GM23338 (cell line): ENCODE measurements around the gene CCNL1. TPM values are rescaled to one million over a fixed set of nuclear protein-coding genes. Genes with fewer than 3 reads are reported as not detected.

ENCODE experiments used
- ATAC-seq: fragments of 200-7000 bp; cut with Tn5 transposase; 3 replicates; pipeline ENCODE4 v1.9.1; 2020
- DNase-seq: peaks from one replicate; pipeline ENCODE4 v3.0.0-alpha.2; 2015; ENCODE audit warnings: low spot score
- H2AFZ ChIP-seq: fragments of 200-600 bp; sonication (generic); 2 replicates; pipeline ENCODE4 v1.8.0; 2016; ENCODE audit warnings: antibody characterized with exemption, mild to moderate bottlenecking, moderate library complexity
- H3F3A ChIP-seq: fragments of 200-600 bp; sonication (generic); replicated peaks from 2 replicates; pipeline ENCODE4 v1.8.0; 2017; ENCODE audit warnings: antibody characterized with exemption, mixed run types, low read depth
- H3K27ac ChIP-seq: fragments of 200-600 bp; sonication (generic); 2 replicates; pipeline ENCODE4 v1.6.1; 2016; ENCODE audit warnings: low read depth
- H3K27me3 ChIP-seq: fragments of 200-600 bp; sonication (generic); 2 replicates; pipeline ENCODE4 v1.8.0; 2016; ENCODE audit warnings: mild to moderate bottlenecking, mixed run types, moderate library complexity; ENCODE audit not compliant: insufficient read depth
- H3K36me3 ChIP-seq: fragments of 200-600 bp; sonication (generic); 2 replicates; pipeline ENCODE4 v1.8.0; 2016; ENCODE audit warnings: mild to moderate bottlenecking; ENCODE audit not compliant: insufficient read depth
- H3K4me1 ChIP-seq: fragments of 200-600 bp; sonication (generic); 2 replicates; pipeline ENCODE4 v1.8.0; 2016; ENCODE audit warnings: mild to moderate bottlenecking, moderate library complexity; ENCODE audit not compliant: insufficient read depth
- H3K4me2 ChIP-seq: fragments of 200-600 bp; sonication (generic); 2 replicates; pipeline ENCODE4 v1.7.1; 2017; ENCODE audit warnings: mixed run types
- H3K4me3 ChIP-seq: fragments of 200-600 bp; sonication (generic); 2 replicates; pipeline ENCODE4 v1.6.1; 2016; ENCODE audit warnings: mixed run types
- H3K79me2 ChIP-seq: fragments of 200-600 bp; sonication (generic); replicated peaks from 2 replicates; pipeline ENCODE4 v1.8.0; 2017; ENCODE audit warnings: mild to moderate bottlenecking; ENCODE audit not compliant: insufficient read depth
- H3K9me2 ChIP-seq: fragments of 200-600 bp; sonication (generic); 2 replicates; pipeline ENCODE4 v1.8.0; 2017; ENCODE audit not compliant: insufficient read depth
- H4K20me1 ChIP-seq: fragments of 200-600 bp; sonication (generic); replicated peaks from 2 replicates; pipeline ENCODE4 v1.8.0; 2017; ENCODE audit warnings: mild to moderate bottlenecking; ENCODE audit not compliant: insufficient read depth
- H3K27ac Mint-ChIP-seq: 2 replicates; pipeline ENCODE4 v1.8.0; 2020; ENCODE audit warnings: inconsistent platforms, mild to moderate bottlenecking, moderate library complexity, mixed read lengths
- H3K27me3 Mint-ChIP-seq: 3 replicates; pipeline ENCODE4 v1.8.0; 2022; ENCODE audit warnings: low read depth, mild to moderate bottlenecking, moderate library complexity, mixed read lengths, inconsistent platforms; ENCODE audit not compliant: insufficient read depth, poor library complexity
- H3K36me3 Mint-ChIP-seq: 3 replicates; pipeline ENCODE4 v1.8.0; 2021; ENCODE audit warnings: low read depth, mild to moderate bottlenecking, inconsistent platforms, moderate library complexity, mixed read lengths
- H3K4me1 Mint-ChIP-seq: 3 replicates; pipeline ENCODE4 v1.8.0; 2020; ENCODE audit warnings: mild to moderate bottlenecking, inconsistent platforms, mixed read lengths
- H3K4me3 Mint-ChIP-seq: 3 replicates; pipeline ENCODE4 v1.8.0; 2021; ENCODE audit warnings: moderate library complexity, mild to moderate bottlenecking, inconsistent platforms, mixed read lengths
- H3K9me3 Mint-ChIP-seq: 3 replicates; pipeline ENCODE4 v1.8.0; 2020; ENCODE audit warnings: moderate library complexity, mild to moderate bottlenecking, inconsistent platforms, mixed read lengths
- CREB1 ChIP-seq: fragments of 250-450 bp; sonication (Bioruptor Pico); IDR thresholded peaks from 2 replicates; pipeline ENCODE4 v1.5.0; 2020; ENCODE audit warnings: low read depth, mild to moderate bottlenecking, moderate library complexity
- EZH2 ChIP-seq: fragments of 200-600 bp; sonication (generic); IDR thresholded peaks from one replicate; pipeline ENCODE4 v1.8.0; 2017; ENCODE audit warnings: antibody characterized with exemption, mild to moderate bottlenecking, low read depth; ENCODE audit not compliant: unreplicated experiment
- EZH2phosphoT487 ChIP-seq: fragments of 200-600 bp; sonication (generic); IDR thresholded peaks from one replicate; pipeline ENCODE4 v1.8.1; 2018; ENCODE audit warnings: antibody characterized with exemption; ENCODE audit not compliant: unreplicated experiment
- JUNB ChIP-seq: IDR thresholded peaks from one replicate; pipeline ENCODE4 v1.6.1; 2016; ENCODE audit warnings: antibody characterized with exemption; ENCODE audit not compliant: unreplicated experiment
- NANOG ChIP-seq: IDR thresholded peaks from 2 replicates; pipeline ENCODE4 v1.6.1; 2016; ENCODE audit warnings: antibody characterized with exemption, borderline replicate concordance
- POLR2AphosphoS5 ChIP-seq: IDR thresholded peaks from 2 replicates; pipeline ENCODE4 v1.6.1; 2016; ENCODE audit warnings: antibody characterized with exemption, low read depth
- STAT1 ChIP-seq: IDR thresholded peaks from one replicate; pipeline ENCODE4 v1.6.1; 2016; ENCODE audit warnings: antibody characterized with exemption; ENCODE audit not compliant: unreplicated experiment
- ZNF114 ChIP-seq: fragments of 250-450 bp; sonication (Bioruptor Pico); IDR thresholded peaks from 2 replicates; pipeline ENCODE4 v1.5.0; 2020; ENCODE audit warnings: mild to moderate bottlenecking, moderate library complexity
- ZNF331 ChIP-seq: fragments of 250-450 bp; sonication (Bioruptor Pico); IDR thresholded peaks from 2 replicates; pipeline ENCODE4 v1.5.0; 2020; ENCODE audit warnings: low read depth, mild to moderate bottlenecking, moderate library complexity
- polyA plus RNA-seq: library from polyadenylated mRNA; unstranded; fragments of >200 nt; fragmentation: Nextera tagmentation; extraction: Ambion mirVana; gene quantifications from 2 replicates; pipeline ENCODE4 v1.2.1, GENCODE V29; 2016
- total RNA-seq: library from RNA; depleted of rRNA; stranded (reverse); fragments of >200 nt; shearing (Covaris generic); gene quantifications from 2 replicates; pipeline ENCODE4 v1.2.3, GENCODE V29; 2014
- TF ChIP-seq, protein P1 (sequence below): fragments of 250-450 bp; sonication (Bioruptor Pico); IDR thresholded peaks from 2 replicates; pipeline ENCODE4 v1.5.0; 2020; ENCODE audit warnings: mild to moderate bottlenecking, moderate library complexity
- TF ChIP-seq, protein P2 (sequence below): IDR thresholded peaks from 2 replicates; pipeline ENCODE4 v1.6.1; 2016; ENCODE audit warnings: antibody characterized with exemption
- TF ChIP-seq, protein P3 (sequence below), 2 experiments: fragments of 200-600 bp in 1 of 2; sonication (generic) in 1 of 2; conservative IDR thresholded peaks; 2 replicates each; pipeline versions ENCODE4 v1.5.1 to v1.6.1; 2016 to 2017; ENCODE audit warnings: antibody characterized with exemption in 2 of 2, low read depth in 2 of 2, mild to moderate bottlenecking in 2 of 2, moderate library complexity in 1 of 2
- TF ChIP-seq, protein P4 (sequence below): IDR thresholded peaks from one replicate; pipeline ENCODE4 v1.6.1; 2018; ENCODE audit warnings: antibody characterized with exemption; ENCODE audit not compliant: unreplicated experiment

The CCNL1 gene
- total and polyA plus RNA-seq, 2 experiments from 2014 or later: 108 to 134 TPM

DNA sequence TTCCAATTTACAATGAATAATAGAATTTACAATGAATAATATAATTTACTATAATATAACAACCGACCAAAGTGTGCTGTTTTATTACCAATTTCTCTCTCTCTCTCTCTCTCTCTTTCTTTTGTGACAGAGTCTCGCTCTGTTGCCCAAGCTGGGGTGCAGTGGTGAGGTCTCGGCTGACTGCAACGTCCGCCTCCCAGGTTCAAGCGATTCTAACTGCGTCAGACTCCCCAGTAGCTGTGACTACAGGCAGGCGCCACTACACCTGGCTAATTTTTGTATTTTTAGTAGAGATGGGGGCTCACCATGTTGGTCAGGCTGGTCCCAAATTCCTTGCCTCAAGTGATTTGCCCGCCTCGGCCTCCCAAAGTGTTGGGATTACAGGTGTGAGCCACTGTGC lies 17.0 kb upstream of the CCNL1 start:
- H3K36me3 Mint-ChIP-seq: peaks cover 48% of the 10 kb centered on the region
- Histone ChIP-seq H3K27ac (no peak overlapping the region), H3K4me3 (no peak overlapping the region), H2AFZ (no peak overlapping the region), H3K36me3 (0 out of 2 replicates have a peak, but pooled peaks cover 2% of the 10 kb centered on the region), H3K27me3 (no peaks in the 10 kb centered on the region), H4K20me1 (no peaks in the 10 kb centered on the region), H3K4me2 (no peak overlapping the region), H3K9me2 (no peaks in the 10 kb centered on the region), H3F3A (no peaks in the 10 kb centered on the region), H3K79me2 (peaks cover 14% of the 10 kb centered on the region), H3K4me1 (peaks cover 4% of the 10 kb centered on the region; the same call in 1 of the 2 replicates)
- H3K4me3 Mint-ChIP-seq: 0 out of 3 replicates have a peak overlapping the region, but pooled peaks have one; percentile 29
- H3K9me3 Mint-ChIP-seq: peaks cover 42% of the 10 kb centered on the region
- peaks cover 9% of the 10 kb centered on the region; the same call in 2 of the 3 replicates for H3K4me1 Mint-ChIP-seq
- ATAC-seq: no peak
- DNase-seq: no peak
- TF ChIP-seq POLR2AphosphoS5 (no peak), NANOG (no peak), STAT1 (no peak), JUNB (no peak), ZNF114 (CRISPR knock-in tag) (no peak), EZH2 (no peak), EZH2phosphoT487 (no peak), CREB1 (no peak), ZNF331 (no peak)
- TF ChIP-seq, protein P1, sequence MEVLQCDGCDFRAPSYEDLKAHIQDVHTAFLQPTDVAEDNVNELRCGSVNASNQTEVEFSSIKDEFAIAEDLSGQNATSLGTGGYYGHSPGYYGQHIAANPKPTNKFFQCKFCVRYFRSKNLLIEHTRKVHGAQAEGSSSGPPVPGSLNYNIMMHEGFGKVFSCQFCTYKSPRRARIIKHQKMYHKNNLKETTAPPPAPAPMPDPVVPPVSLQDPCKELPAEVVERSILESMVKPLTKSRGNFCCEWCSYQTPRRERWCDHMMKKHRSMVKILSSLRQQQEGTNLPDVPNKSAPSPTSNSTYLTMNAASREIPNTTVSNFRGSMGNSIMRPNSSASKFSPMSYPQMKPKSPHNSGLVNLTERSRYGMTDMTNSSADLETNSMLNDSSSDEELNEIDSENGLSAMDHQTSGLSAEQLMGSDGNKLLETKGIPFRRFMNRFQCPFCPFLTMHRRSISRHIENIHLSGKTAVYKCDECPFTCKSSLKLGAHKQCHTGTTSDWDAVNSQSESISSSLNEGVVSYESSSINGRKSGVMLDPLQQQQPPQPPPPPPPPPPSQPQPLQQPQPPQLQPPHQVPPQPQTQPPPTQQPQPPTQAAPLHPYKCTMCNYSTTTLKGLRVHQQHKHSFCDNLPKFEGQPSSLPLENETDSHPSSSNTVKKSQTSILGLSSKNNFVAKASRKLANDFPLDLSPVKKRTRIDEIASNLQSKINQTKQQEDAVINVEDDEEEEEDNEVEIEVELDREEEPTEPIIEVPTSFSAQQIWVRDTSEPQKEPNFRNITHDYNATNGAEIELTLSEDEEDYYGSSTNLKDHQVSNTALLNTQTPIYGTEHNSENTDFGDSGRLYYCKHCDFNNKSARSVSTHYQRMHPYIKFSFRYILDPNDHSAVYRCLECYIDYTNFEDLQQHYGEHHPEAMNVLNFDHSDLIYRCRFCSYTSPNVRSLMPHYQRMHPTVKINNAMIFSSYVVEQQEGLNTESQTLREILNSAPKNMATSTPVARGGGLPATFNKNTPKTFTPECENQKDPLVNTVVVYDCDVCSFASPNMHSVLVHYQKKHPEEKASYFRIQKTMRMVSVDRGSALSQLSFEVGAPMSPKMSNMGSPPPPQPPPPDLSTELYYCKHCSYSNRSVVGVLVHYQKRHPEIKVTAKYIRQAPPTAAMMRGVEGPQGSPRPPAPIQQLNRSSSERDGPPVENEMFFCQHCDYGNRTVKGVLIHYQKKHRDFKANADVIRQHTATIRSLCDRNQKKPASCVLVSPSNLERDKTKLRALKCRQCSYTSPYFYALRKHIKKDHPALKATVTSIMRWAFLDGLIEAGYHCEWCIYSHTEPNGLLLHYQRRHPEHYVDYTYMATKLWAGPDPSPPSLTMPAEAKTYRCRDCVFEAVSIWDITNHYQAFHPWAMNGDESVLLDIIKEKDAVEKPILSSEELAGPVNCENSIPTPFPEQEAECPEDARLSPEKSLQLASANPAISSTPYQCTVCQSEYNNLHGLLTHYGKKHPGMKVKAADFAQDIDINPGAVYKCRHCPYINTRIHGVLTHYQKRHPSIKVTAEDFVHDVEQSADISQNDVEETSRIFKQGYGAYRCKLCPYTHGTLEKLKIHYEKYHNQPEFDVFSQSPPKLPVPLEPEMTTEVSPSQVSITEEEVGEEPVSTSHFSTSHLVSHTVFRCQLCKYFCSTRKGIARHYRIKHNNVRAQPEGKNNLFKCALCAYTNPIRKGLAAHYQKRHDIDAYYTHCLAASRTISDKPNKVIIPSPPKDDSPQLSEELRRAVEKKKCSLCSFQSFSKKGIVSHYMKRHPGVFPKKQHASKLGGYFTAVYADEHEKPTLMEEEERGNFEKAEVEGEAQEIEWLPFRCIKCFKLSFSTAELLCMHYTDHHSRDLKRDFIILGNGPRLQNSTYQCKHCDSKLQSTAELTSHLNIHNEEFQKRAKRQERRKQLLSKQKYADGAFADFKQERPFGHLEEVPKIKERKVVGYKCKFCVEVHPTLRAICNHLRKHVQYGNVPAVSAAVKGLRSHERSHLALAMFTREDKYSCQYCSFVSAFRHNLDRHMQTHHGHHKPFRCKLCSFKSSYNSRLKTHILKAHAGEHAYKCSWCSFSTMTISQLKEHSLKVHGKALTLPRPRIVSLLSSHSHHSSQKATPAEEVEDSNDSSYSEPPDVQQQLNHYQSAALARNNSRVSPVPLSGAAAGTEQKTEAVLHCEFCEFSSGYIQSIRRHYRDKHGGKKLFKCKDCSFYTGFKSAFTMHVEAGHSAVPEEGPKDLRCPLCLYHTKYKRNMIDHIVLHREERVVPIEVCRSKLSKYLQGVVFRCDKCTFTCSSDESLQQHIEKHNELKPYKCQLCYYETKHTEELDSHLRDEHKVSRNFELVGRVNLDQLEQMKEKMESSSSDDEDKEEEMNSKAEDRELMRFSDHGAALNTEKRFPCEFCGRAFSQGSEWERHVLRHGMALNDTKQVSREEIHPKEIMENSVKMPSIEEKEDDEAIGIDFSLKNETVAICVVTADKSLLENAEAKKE (CRISPR knock-in tag): no peak
- TF ChIP-seq, protein P2, sequence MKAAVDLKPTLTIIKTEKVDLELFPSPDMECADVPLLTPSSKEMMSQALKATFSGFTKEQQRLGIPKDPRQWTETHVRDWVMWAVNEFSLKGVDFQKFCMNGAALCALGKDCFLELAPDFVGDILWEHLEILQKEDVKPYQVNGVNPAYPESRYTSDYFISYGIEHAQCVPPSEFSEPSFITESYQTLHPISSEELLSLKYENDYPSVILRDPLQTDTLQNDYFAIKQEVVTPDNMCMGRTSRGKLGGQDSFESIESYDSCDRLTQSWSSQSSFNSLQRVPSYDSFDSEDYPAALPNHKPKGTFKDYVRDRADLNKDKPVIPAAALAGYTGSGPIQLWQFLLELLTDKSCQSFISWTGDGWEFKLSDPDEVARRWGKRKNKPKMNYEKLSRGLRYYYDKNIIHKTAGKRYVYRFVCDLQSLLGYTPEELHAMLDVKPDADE: no peak
- TF ChIP-seq, protein P3, sequence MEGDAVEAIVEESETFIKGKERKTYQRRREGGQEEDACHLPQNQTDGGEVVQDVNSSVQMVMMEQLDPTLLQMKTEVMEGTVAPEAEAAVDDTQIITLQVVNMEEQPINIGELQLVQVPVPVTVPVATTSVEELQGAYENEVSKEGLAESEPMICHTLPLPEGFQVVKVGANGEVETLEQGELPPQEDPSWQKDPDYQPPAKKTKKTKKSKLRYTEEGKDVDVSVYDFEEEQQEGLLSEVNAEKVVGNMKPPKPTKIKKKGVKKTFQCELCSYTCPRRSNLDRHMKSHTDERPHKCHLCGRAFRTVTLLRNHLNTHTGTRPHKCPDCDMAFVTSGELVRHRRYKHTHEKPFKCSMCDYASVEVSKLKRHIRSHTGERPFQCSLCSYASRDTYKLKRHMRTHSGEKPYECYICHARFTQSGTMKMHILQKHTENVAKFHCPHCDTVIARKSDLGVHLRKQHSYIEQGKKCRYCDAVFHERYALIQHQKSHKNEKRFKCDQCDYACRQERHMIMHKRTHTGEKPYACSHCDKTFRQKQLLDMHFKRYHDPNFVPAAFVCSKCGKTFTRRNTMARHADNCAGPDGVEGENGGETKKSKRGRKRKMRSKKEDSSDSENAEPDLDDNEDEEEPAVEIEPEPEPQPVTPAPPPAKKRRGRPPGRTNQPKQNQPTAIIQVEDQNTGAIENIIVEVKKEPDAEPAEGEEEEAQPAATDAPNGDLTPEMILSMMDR (conservative IDR thresholded peaks at IDR 0.05; ENCODE audit: low read depth in 2 of 2): no peak
- TF ChIP-seq, protein P4, sequence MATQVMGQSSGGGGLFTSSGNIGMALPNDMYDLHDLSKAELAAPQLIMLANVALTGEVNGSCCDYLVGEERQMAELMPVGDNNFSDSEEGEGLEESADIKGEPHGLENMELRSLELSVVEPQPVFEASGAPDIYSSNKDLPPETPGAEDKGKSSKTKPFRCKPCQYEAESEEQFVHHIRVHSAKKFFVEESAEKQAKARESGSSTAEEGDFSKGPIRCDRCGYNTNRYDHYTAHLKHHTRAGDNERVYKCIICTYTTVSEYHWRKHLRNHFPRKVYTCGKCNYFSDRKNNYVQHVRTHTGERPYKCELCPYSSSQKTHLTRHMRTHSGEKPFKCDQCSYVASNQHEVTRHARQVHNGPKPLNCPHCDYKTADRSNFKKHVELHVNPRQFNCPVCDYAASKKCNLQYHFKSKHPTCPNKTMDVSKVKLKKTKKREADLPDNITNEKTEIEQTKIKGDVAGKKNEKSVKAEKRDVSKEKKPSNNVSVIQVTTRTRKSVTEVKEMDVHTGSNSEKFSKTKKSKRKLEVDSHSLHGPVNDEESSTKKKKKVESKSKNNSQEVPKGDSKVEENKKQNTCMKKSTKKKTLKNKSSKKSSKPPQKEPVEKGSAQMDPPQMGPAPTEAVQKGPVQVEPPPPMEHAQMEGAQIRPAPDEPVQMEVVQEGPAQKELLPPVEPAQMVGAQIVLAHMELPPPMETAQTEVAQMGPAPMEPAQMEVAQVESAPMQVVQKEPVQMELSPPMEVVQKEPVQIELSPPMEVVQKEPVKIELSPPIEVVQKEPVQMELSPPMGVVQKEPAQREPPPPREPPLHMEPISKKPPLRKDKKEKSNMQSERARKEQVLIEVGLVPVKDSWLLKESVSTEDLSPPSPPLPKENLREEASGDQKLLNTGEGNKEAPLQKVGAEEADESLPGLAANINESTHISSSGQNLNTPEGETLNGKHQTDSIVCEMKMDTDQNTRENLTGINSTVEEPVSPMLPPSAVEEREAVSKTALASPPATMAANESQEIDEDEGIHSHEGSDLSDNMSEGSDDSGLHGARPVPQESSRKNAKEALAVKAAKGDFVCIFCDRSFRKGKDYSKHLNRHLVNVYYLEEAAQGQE: no peak
- peaks cover 2% of the 10 kb centered on the region for H3K27me3 Mint-ChIP-seq
- no peak overlapping the region for H3K27ac Mint-ChIP-seq
